Measurements from ENCODE around the gene FAS.

FAS gene

GRCh38 chr10:89029181-89029580 is 38.6 kb downstream of the FAS start:
- Histone ChIP-seq H3K36me3 (replicated peaks; ENCODE audit: low read depth, low read length) (no peaks in the 10 kb centered on the region), H3K9me3 (ENCODE audit: insufficient read depth, low read length) (no peaks in the 10 kb centered on the region), H4K20me1 (ENCODE audit: insufficient read depth, low read length) (no peaks in the 10 kb centered on the region), H2AFZ (ENCODE audit: low read depth, low read length) (no peak overlapping the region), H3K79me2 (ENCODE audit: low read length) (no peaks in the 10 kb centered on the region), H3K9ac (ENCODE audit: low read length) (no peak overlapping the region), H3K27me3 (ENCODE audit: low read depth, low read length) (no peaks in the 10 kb centered on the region), H3K4me3 (ENCODE audit: low read length) (no peak overlapping the region), H3K27ac (ENCODE audit: low read length) (no peak overlapping the region), H3K4me1 (ENCODE audit: low read length) (peaks cover 35% of the 10 kb centered on the region), H3K4me2 (ENCODE audit: low read length) (no peak overlapping the region)
- TF ChIP-seq CTCF (IDR thresholded peaks at IDR 0.05; ENCODE audit: low read depth, low read length) (no peak), EZH2phosphoT487 (IDR thresholded peaks at IDR 0.05; ENCODE audit: low read depth) (no peak)

GRCh38 chr10:89029785-89030437 is 39.3 kb downstream of the FAS start:
- Histone ChIP-seq H3K4me2 (ENCODE audit: low read length) (peak overlapping the region; percentile 85), H3K27me3 (ENCODE audit: low read depth, low read length) (no peaks in the 10 kb centered on the region), H3K27ac (ENCODE audit: low read length) (peak overlapping the region; percentile 20; the same call in 1 of the 2 replicates)

GRCh38 chr10:89030791-89031190 is 40.2 kb downstream of the FAS start:
- no peak overlapping the region for H2AFZ ChIP-seq (ENCODE audit: low read depth, low read length)
- no peaks in the 10 kb centered on the region for H3K9me3 ChIP-seq (ENCODE audit: insufficient read depth, low read length)
- no peak overlapping the region for H3K4me3 ChIP-seq (ENCODE audit: low read length)
- no peaks in the 10 kb centered on the region for H3K27me3 ChIP-seq (ENCODE audit: low read depth, low read length)
- peak overlapping the region; percentile 20; the same call in 1 of the 2 replicates for H3K27ac ChIP-seq (ENCODE audit: low read length)
- no peaks in the 10 kb centered on the region for H3K36me3 ChIP-seq (replicated peaks; ENCODE audit: low read depth, low read length)
- H4K20me1 ChIP-seq (ENCODE audit: insufficient read depth, low read length) = no peaks in the 10 kb centered on the region
- peaks cover 35% of the 10 kb centered on the region for H3K4me1 ChIP-seq (ENCODE audit: low read length)
- peak overlapping the region; percentile 85 for H3K4me2 ChIP-seq (ENCODE audit: low read length)
- no peak for TF ChIP-seq EZH2phosphoT487 (IDR thresholded peaks at IDR 0.05; ENCODE audit: low read depth)
- no peak for TF ChIP-seq CTCF (IDR thresholded peaks at IDR 0.05; ENCODE audit: low read depth, low read length)
- 0 out of 2 replicates have a peak overlapping the region, but pooled peaks have one; percentile 6 for H3K9ac ChIP-seq (ENCODE audit: low read length)
- H3K79me2 ChIP-seq (ENCODE audit: low read length) = no peaks in the 10 kb centered on the region

More at GRCh38 chr10:89029785-89030437, 39.3 kb downstream of the FAS start:
- no peak overlapping the region for H2AFZ ChIP-seq (ENCODE audit: low read depth, low read length)
- no peak overlapping the region for H3K9ac ChIP-seq (ENCODE audit: low read length)
- TF ChIP-seq EZH2phosphoT487 (IDR thresholded peaks at IDR 0.05; ENCODE audit: low read depth) (no peak), CTCF (IDR thresholded peaks at IDR 0.05; ENCODE audit: low read depth, low read length) (peak; percentile 77)
- H3K4me1 ChIP-seq (ENCODE audit: low read length) = peaks cover 35% of the 10 kb centered on the region
- H3K36me3 ChIP-seq (replicated peaks; ENCODE audit: low read depth, low read length) = no peaks in the 10 kb centered on the region
- H3K79me2 ChIP-seq (ENCODE audit: low read length) = no peaks in the 10 kb centered on the region
- H4K20me1 ChIP-seq (ENCODE audit: insufficient read depth, low read length) = no peaks in the 10 kb centered on the region
- peak overlapping the region; percentile 53 for H3K4me3 ChIP-seq (ENCODE audit: low read length)
- no peaks in the 10 kb centered on the region for H3K9me3 ChIP-seq (ENCODE audit: insufficient read depth, low read length)

- H4K20me1 ChIP-seq (ENCODE audit: insufficient read depth, low read length) = no peaks in the 10 kb centered on the region
- H3K4me3 ChIP-seq (ENCODE audit: low read length) = peak overlapping the region; percentile 69
- H3K27ac ChIP-seq (ENCODE audit: low read length) = peak overlapping the region; percentile 62
- H3K9ac ChIP-seq (ENCODE audit: low read length) = peak overlapping the region; percentile 45
- no peaks in the 10 kb centered on the region for H3K9me3 ChIP-seq (ENCODE audit: insufficient read depth, low read length)
- peak overlapping the region; percentile 3; the same call in 1 of the 2 replicates for H2AFZ ChIP-seq (ENCODE audit: low read depth, low read length)
- H3K27me3 ChIP-seq (ENCODE audit: low read depth, low read length) = no peaks in the 10 kb centered on the region
- H3K36me3 ChIP-seq (replicated peaks; ENCODE audit: low read depth, low read length) = no peaks in the 10 kb centered on the region
- H3K4me2 ChIP-seq (ENCODE audit: low read length) = peak overlapping the region; percentile 85
- TF ChIP-seq CTCF (IDR thresholded peaks at IDR 0.05; ENCODE audit: low read depth, low read length) (no peak), EZH2phosphoT487 (IDR thresholded peaks at IDR 0.05; ENCODE audit: low read depth) (no peak)
- no peaks in the 10 kb centered on the region for H3K79me2 ChIP-seq (ENCODE audit: low read length)
- peaks cover 40% of the 10 kb centered on the region for H3K4me1 ChIP-seq (ENCODE audit: low read length)
Measured at GRCh38 chr10:89032141-89032891, 41.7 kb downstream of the FAS start.
